ENCODE data around the gene GALNT2.

- no peak for TF ChIP-seq POLR2A (IDR thresholded peaks at IDR 0.05; ENCODE audit: low read length)
- TF ChIP-seq GATA1 (IDR thresholded peaks at IDR 0.05; ENCODE audit: low read depth, low read length), result no peak
Measured at GRCh38 chr1:230320804-230321203, 253.8 kb downstream of the GALNT2 start.
